HL-60 (cell line): ENCODE measurements around the gene DENND10.

ENCODE experiments used
- DNase-seq, 2 experiments: peaks; one replicate each; pipeline ENCODE4 v3.0.0-alpha.2; 2010 to 2020; ENCODE audit warnings: low read depth in 1 of 2, low spot score in 1 of 2
- H3K27ac ChIP-seq: fragments of 250-450 bp; sonication (Bioruptor Pico); replicated peaks from 2 replicates; pipeline ENCODE4 v1.5.1; 2020; ENCODE audit warnings: mild to moderate bottlenecking, moderate library complexity
- H3K27me3 ChIP-seq: fragments of 250-450 bp; sonication (Bioruptor Pico); 2 replicates; pipeline ENCODE4 v1.5.1; 2021; ENCODE audit warnings: mild to moderate bottlenecking, moderate library complexity; ENCODE audit not compliant: insufficient read depth, poor library complexity, severe bottlenecking
- H3K4me3 ChIP-seq: replicated peaks from 2 replicates; pipeline ENCODE4 v1.5.1; 2011; ENCODE audit warnings: mild to moderate bottlenecking, control low read depth, low read length; ENCODE audit not compliant: insufficient read depth
- CTCF ChIP-seq: IDR thresholded peaks from one replicate; pipeline ENCODE4 v1.5.1; 2011; ENCODE audit warnings: low read length, control low read depth, inconsistent platforms; ENCODE audit not compliant: insufficient read depth
- GABPA ChIP-seq: IDR thresholded peaks from 2 replicates; pipeline ENCODE4 v1.6.1; 2012; ENCODE audit warnings: low read depth
- POLR2AphosphoS5 ChIP-seq: IDR thresholded peaks from 2 replicates; pipeline ENCODE4 v1.6.1; 2012; ENCODE audit warnings: low read depth
- REST ChIP-seq: IDR thresholded peaks from 2 replicates; pipeline ENCODE4 v1.6.1; 2012; ENCODE audit warnings: low read depth; ENCODE audit not compliant: insufficient replicate concordance
- SPI1 ChIP-seq: IDR thresholded peaks from 2 replicates; pipeline ENCODE4 v1.6.1; 2012; ENCODE audit warnings: low read depth, mild to moderate bottlenecking, borderline replicate concordance

The DENND10 gene

DNA sequence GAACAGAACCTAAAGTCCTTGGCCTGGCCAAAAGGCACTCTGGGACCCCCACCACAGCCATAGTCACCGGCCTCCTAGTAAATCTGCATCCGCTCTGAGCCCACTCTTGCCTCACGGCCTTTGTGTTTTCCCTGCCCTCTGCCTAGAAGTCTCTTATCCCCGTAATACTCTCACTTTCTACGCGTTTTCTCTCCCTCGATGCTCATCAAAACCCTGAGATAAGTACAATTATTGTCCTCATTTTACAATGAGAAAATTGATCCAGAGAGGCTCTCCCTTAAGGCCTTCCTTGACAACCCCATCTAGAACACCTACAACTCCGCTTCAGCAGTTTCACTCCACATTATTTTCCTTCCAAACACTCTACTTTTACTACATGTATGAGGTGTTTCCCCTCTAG lies 63.1 kb downstream of the DENND10 start:
- no peak for TF ChIP-seq CTCF
- no peak for TF ChIP-seq SPI1
- TF ChIP-seq GABPA = no peak
- no peak for TF ChIP-seq POLR2AphosphoS5
- no peak for TF ChIP-seq REST
- H3K4me3 ChIP-seq = no peak overlapping the region
- H3K27me3 ChIP-seq = no peaks in the 10 kb centered on the region
- DNase-seq = no peak
- peak overlapping the region; percentile 99 for H3K27ac ChIP-seq

- no peak for DNase-seq
- H3K4me3 ChIP-seq = no peak overlapping the region
- TF ChIP-seq SPI1 (no peak), GABPA (no peak), POLR2AphosphoS5 (no peak), CTCF (no peak), REST (no peak)
- no peak overlapping the region; the same call in 1 of the 2 replicates for H3K27ac ChIP-seq
- no peaks in the 10 kb centered on the region for H3K27me3 ChIP-seq
These were observed 70.2 kb downstream of the DENND10 start for GRCh38 chr10:119174109-119174508.

DNA sequence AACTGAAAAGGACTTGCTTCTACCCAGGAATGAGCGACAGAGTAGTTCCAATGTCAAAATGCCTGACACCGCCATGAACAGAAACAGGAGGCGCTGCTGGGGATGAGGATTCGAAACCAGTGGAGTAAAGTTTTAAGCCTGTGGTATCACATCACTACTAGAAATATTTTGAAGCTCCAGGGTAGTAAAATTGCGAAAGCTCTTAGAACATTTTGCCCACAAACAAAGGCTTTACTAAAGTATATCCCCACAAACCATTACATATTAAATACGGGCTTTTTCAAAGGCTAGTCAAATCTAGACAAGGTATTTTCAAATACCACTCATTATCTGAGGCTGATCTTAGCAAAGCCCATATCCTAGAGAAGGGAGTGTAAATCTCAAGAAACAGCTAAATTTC lies 72.3 kb downstream of the DENND10 start:
- Histone ChIP-seq H3K27ac (no peak overlapping the region), H3K4me3 (no peak overlapping the region), H3K27me3 (no peaks in the 10 kb centered on the region)
- no peak for TF ChIP-seq GABPA
- TF ChIP-seq POLR2AphosphoS5 = no peak
- TF ChIP-seq SPI1 = no peak
- TF ChIP-seq CTCF = no peak
- TF ChIP-seq REST = no peak
- DNase-seq = no peak
